C4-2B (cell line): Measurements from ENCODE around the gene COQ3.

Experiments
- H3K27ac ChIP-seq: fragments of 450-650 bp; 2 replicates; pipeline ENCODE4 v1.5.1; 2017
- ZFX ChIP-seq: fragments of 450-650 bp; IDR thresholded peaks from 2 replicates; pipeline ENCODE4 v1.6.1; 2017
- TF ChIP-seq, protein P1 (sequence below): fragments of 450-650 bp; conservative IDR thresholded peaks from 2 replicates; pipeline ENCODE4 v1.5.1; 2017; ENCODE audit warnings: mild to moderate bottlenecking

The COQ3 gene

GRCh38 chr6:99415446-99415845 lies 21.5 kb upstream of the COQ3 start:
- H3K27ac ChIP-seq, result no peak overlapping the region
- TF ChIP-seq ZFX, result no peak
- TF ChIP-seq, protein P1, sequence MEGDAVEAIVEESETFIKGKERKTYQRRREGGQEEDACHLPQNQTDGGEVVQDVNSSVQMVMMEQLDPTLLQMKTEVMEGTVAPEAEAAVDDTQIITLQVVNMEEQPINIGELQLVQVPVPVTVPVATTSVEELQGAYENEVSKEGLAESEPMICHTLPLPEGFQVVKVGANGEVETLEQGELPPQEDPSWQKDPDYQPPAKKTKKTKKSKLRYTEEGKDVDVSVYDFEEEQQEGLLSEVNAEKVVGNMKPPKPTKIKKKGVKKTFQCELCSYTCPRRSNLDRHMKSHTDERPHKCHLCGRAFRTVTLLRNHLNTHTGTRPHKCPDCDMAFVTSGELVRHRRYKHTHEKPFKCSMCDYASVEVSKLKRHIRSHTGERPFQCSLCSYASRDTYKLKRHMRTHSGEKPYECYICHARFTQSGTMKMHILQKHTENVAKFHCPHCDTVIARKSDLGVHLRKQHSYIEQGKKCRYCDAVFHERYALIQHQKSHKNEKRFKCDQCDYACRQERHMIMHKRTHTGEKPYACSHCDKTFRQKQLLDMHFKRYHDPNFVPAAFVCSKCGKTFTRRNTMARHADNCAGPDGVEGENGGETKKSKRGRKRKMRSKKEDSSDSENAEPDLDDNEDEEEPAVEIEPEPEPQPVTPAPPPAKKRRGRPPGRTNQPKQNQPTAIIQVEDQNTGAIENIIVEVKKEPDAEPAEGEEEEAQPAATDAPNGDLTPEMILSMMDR, result no peak

DNA sequence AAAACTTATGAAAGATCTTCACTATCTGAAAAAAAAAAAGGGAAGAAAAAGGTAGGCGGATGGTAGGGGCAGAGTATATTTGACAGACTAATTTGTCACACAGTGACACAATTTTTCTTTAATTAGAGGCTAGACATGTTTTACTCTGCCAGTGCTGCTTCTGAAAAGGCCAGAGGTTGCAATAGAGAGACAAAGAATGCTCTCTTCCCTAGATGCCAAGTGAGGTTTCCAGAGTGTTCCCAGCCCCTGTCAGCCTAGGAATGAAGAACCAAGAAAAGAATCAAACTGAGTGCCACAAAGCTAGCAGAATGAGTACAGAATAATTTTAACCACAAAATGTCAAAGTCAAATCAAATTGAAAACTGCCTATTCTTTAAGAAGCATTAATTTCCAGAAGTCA lies 18.1 kb upstream of the COQ3 start:
- TF ChIP-seq ZFX, result no peak
- TF ChIP-seq, protein P1, result no peak
- no peak overlapping the region for H3K27ac ChIP-seq

DNA sequence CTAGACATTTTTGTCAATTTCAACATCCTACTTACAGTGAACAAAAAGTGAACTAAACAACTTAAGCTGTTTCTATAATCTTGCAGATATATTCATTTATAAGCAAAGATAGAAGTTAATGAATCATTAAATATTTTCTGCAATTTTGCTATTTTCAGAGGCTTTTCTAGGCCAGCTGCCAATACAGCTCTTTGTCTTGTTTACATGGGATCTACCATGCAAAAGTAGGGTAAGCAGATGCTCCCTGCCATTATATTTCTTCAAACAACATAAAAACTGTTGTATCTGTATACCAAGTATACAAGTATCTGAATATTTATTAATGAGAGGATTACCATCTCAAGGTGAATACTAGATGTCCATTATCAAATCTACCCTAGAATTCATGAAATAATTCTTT lies 15.7 kb upstream of the COQ3 start:
- H3K27ac ChIP-seq, result no peak overlapping the region
- TF ChIP-seq, protein P1, result no peak
- no peak for TF ChIP-seq ZFX

DNA sequence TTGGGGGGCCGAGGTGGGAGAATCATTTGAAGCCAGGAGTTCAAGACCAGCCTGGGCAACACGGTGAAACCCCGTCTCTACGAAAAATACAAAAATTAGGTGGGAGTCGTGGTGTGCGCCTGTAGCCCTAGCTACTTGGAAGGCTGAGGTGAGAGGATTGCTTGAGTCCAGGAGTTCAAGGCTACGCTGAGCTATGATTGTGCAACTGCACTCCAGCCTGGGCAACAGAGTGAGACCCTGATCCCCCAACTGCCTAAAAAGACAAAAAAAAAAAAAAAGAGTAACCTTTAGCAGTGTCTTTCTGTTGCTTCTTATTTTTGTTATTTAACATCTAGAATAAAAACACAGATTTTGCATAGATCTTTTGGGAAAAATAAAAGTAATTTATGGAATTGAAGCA lies 13.1 kb upstream of the COQ3 start:
- H3K27ac ChIP-seq, result no peak overlapping the region

DNA sequence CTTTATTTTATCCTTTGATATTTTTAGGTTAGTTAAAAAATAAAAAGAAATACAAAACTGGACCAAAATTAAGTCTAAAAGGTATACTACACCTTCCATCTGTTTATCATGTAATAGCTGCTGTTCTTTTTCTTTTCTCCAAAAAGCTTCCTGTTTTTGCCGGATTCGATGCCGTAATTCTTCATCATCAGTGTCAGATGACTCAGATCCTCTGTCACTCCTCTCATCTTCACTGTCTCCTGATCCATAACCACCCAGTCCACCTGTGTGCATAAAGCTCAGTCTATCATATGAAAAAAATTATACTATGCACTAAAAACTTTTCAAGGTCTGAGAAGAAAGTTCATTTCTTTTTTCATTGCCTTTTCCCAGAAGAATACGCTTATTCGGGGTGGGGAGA lies 8.5 kb upstream of the COQ3 start:
- TF ChIP-seq ZFX, result no peak
- TF ChIP-seq, protein P1, result no peak
- H3K27ac ChIP-seq, result no peak overlapping the region

More for the DNA sequence above, 13.1 kb upstream of the COQ3 start:
- TF ChIP-seq, protein P1, result no peak
- no peak for TF ChIP-seq ZFX

DNA sequence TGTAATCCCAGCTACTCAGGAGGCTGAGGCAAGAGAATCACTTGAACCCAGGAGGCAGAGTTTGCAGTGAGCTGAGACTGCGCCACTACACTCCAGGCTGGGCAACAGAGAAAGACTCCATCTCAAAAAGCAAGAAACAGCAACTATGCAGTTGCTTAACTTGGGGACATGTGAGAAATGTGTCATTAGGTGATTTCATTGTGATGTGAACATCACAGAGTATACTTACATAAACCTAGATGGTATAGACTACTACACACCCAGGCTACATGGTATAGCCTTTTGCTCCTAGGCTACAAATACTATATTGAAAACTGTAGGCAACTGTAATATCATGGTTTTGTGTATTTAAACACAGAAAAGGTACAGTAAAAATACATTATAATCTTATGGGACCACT lies 3.3 kb upstream of the COQ3 start:
- H3K27ac ChIP-seq, result no peak overlapping the region
- TF ChIP-seq ZFX, result no peak

GRCh38 chr6:99393366-99393697 lies 663 bp downstream of the COQ3 start:
- peak overlapping the region; percentile 74 for H3K27ac ChIP-seq
- TF ChIP-seq, protein P1, result no peak
- TF ChIP-seq ZFX, result no peak

DNA sequence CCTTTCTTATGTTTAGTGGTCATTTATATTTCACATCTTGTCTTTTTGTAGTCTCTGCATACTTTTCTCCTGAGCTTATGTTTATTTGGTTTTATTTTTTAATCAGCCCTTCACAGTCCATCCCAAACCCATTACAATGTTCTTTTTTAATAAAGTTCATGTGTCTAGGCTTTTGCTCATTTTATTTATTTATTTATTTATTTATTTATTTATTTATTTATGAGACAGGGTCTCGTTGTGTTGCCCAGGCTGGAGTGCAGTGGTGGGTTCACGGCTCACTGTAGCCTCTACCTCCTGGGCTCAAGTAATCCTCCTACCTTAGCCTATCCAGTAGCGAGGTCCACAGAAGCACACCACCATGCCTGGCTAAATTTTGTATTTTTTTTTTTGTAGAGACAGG lies 3.1 kb downstream of the COQ3 start:
- TF ChIP-seq, protein P1, result no peak
- no peak for TF ChIP-seq ZFX
- H3K27ac ChIP-seq, result no peak overlapping the region
